ENCODE data around the gene DDX39A. TPM values are rescaled to one million over a fixed set of nuclear protein-coding genes. Genes with fewer than 3 reads are reported as not detected.

The DDX39A gene
- polyA plus RNA-seq, 2 donors: 92.6 to 111 TPM

DNA sequence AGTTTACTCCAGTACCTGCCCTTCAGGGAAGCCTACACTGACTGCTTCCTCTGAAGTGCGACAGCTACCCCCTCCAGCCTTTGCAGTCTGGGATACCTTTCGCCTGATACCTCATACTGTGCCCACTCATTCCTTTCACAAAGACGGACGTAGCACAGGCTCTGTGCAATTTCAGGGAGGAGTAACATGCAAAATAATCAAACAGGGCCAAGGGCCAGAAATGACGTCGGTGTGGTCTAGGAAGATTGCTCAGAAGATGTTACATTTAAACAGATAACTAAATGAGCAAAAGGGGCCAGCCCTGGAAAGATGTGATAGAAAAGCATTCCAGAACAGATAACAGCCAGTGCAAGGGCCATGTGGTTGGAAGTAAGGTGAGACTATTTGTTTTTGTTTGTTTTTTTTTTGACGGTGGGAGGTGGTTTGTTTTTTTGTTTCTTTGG, 6.6 kb upstream of the DDX39A start:
- Histone ChIP-seq H3K4me1 (ENCODE audit: control insufficient read depth in 2 of 2, insufficient read depth in 2 of 2, low read length in 1 of 2) (no peaks in the 10 kb centered on the region), H3K27me3 (ENCODE audit: control insufficient read depth in 1 of 2, insufficient read depth in 2 of 2, low read length in 2 of 2) (no peaks in the 10 kb centered on the region), H3K9me3 (ENCODE audit: control insufficient read depth in 2 of 2, insufficient read depth in 1 of 2, low read depth in 1 of 2, low read length in 1 of 2) (no peaks in the 10 kb centered on the region), H3K27ac (ENCODE audit: low read depth in 2 of 2, low read length in 1 of 2) (no peak overlapping the region), H3K36me3 (ENCODE audit: control insufficient read depth in 2 of 2, insufficient read depth in 2 of 2, low read length in 1 of 2) (no peaks in the 10 kb centered on the region), H3K4me3 (ENCODE audit: low read depth in 1 of 2, low read length in 2 of 2) (no peak overlapping the region)
- WGBS, 2 donors: 70 to 73% methylated on average over 7 of the region's 7 CpGs

DNA sequence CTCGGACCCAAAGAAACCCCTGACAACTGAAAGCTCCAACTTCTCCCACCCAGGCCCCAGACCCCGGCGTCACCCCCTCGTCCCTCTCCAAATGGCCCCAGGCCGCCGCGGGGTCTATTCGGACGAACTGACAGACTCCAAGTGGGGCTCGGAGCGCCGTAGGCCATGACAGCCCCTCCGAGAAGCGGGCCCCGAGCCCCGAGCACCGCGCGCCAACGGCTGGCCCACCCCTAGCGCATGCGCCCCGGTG, 360 bp downstream of the DDX39A start:
- no peaks in the 10 kb centered on the region for H3K9me3 ChIP-seq (ENCODE audit: control insufficient read depth in 2 of 2, insufficient read depth in 1 of 2, low read depth in 1 of 2, low read length in 1 of 2)
- H3K4me1 ChIP-seq (ENCODE audit: control insufficient read depth in 2 of 2, insufficient read depth in 2 of 2, low read length in 1 of 2): peaks cover 0 to 6% of the 10 kb centered on the region in 2 donors
- H3K27ac ChIP-seq (ENCODE audit: low read depth in 2 of 2, low read length in 1 of 2): peak overlapping the region; percentile 86 to 99
- WGBS, 2 donors: 0% methylated on average over 23 of the region's 23 CpGs
- peak overlapping the region; percentile 71 to 87 for H3K4me3 ChIP-seq (ENCODE audit: low read depth in 1 of 2, low read length in 2 of 2)
- H3K36me3 ChIP-seq (ENCODE audit: control insufficient read depth in 2 of 2, insufficient read depth in 2 of 2, low read length in 1 of 2): no peaks in the 10 kb centered on the region
- no peaks in the 10 kb centered on the region for H3K27me3 ChIP-seq (ENCODE audit: control insufficient read depth in 1 of 2, insufficient read depth in 2 of 2, low read length in 2 of 2)

DNA sequence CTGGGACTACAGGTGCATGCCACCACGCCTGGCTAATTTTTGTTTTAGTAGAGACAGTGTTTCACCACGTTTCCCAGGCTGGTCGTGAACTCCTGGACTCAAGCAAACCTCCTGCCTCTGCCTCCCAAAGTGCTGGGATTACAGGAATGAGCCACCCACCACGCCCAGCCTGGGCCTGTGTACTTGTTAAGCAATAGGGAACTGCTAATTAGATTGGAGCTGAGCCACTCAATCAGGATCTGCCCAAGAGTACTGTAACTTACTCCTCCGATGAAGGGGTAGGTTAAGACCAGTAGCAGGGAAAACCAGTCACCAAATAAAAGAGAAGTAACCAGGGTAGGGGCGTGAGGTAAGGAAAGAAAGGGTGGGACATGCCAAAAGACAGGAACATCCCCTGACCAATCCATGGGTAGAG, 2.3 kb downstream of the DDX39A start:
- 42% methylated on average over 6 of the region's 6 CpGs for WGBS, 2 donors
- Histone ChIP-seq H3K4me1 (ENCODE audit: control insufficient read depth in 2 of 2, insufficient read depth in 2 of 2, low read length in 1 of 2) (peaks cover 0 to 6% of the 10 kb centered on the region in 2 donors), H3K27ac (ENCODE audit: low read depth in 2 of 2, low read length in 1 of 2) (peak overlapping the region in 1 of 2 donors; percentile 57), H3K4me3 (ENCODE audit: low read depth in 1 of 2, low read length in 2 of 2) (no peak overlapping the region), H3K9me3 (ENCODE audit: control insufficient read depth in 2 of 2, insufficient read depth in 1 of 2, low read depth in 1 of 2, low read length in 1 of 2) (peaks cover 0 to 2% of the 10 kb centered on the region in 2 donors), H3K36me3 (ENCODE audit: control insufficient read depth in 2 of 2, insufficient read depth in 2 of 2, low read length in 1 of 2) (peaks cover 5 to 12% of the 10 kb centered on the region in 2 donors), H3K27me3 (ENCODE audit: control insufficient read depth in 1 of 2, insufficient read depth in 2 of 2, low read length in 2 of 2) (no peaks in the 10 kb centered on the region)

DNA sequence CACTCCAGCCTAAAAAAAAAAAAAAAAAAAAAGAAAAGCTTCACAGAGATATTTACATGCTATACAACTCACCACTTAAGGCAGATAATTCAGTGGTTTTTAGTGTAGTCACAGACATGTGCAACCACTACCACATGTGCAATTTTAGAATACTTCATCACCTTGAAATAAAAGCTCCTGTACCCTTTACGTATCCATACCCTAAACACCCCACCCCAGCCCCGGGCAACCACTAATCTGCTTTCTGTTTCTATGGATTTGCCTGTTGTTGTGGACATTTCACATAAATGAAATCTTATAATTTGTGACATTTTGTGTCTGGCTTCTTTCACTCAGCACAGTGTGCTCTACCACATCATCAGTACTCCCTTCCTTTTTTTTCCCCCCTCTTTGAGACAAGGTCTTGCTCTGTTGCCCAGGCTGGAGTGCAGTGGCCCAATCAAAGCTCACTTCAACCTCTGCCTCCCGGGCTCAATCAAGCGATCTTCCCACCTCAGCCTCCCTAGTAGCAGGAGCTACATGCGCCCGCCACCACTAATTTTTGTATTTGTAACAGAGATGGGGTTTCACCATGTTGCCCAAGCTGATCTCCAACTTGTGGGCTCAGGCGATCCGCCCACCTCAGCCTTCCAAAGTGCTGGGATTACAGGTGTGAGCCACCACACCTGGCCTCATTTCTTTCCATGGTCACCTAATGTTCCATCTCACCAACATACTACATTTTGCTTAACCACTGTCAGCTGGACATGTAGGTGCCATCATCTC, 4.0 kb downstream of the DDX39A start:
- H3K27ac ChIP-seq (ENCODE audit: low read depth in 2 of 2, low read length in 1 of 2): no peak overlapping the region
- peaks cover 0 to 2% of the 10 kb centered on the region in 2 donors for H3K9me3 ChIP-seq (ENCODE audit: control insufficient read depth in 2 of 2, insufficient read depth in 1 of 2, low read depth in 1 of 2, low read length in 1 of 2)
- H3K4me3 ChIP-seq (ENCODE audit: low read depth in 1 of 2, low read length in 2 of 2): no peak overlapping the region
- H3K4me1 ChIP-seq (ENCODE audit: control insufficient read depth in 2 of 2, insufficient read depth in 2 of 2, low read length in 1 of 2): peaks cover 0 to 6% of the 10 kb centered on the region in 2 donors
- H3K36me3 ChIP-seq (ENCODE audit: control insufficient read depth in 2 of 2, insufficient read depth in 2 of 2, low read length in 1 of 2): peaks cover 13 to 29% of the 10 kb centered on the region in 2 donors
- 83 to 93% methylated on average over 8 of the region's 8 CpGs for WGBS, 2 donors
- H3K27me3 ChIP-seq (ENCODE audit: control insufficient read depth in 1 of 2, insufficient read depth in 2 of 2, low read length in 2 of 2): no peaks in the 10 kb centered on the region

DNA sequence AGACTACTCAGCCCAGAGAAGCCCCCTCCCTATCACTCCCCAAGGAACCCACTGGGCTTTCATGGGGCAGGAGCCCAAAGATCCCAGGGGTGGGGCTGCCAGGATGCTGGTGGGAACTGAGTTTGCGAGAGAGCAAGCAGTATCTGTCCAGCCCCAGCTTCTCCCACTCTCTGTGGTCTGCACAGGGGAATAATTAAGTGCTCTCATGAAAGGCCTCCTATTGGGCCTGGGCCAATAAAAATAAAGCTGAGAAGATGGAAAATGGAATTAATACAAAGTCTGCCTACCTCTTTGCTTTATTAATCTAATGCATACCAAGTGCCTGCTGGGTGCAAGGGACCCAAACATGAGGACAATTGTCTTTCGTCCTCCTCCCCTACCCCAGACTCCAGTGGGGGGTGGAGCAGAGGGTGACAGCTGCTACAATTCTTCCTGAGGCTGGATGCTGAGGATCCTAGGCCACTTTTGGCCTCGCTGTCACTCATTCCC, 5.4 kb downstream of the DDX39A start:
- Histone ChIP-seq H3K4me1 (ENCODE audit: control insufficient read depth in 2 of 2, insufficient read depth in 2 of 2, low read length in 1 of 2) (peaks cover 0 to 6% of the 10 kb centered on the region in 2 donors), H3K36me3 (ENCODE audit: control insufficient read depth in 2 of 2, insufficient read depth in 2 of 2, low read length in 1 of 2) (peaks cover 15 to 43% of the 10 kb centered on the region in 2 donors)
- whole genome bisulfite sequencing, 2 donors: 79 to 80% methylated on average over 3 of the region's 3 CpGs

DNA sequence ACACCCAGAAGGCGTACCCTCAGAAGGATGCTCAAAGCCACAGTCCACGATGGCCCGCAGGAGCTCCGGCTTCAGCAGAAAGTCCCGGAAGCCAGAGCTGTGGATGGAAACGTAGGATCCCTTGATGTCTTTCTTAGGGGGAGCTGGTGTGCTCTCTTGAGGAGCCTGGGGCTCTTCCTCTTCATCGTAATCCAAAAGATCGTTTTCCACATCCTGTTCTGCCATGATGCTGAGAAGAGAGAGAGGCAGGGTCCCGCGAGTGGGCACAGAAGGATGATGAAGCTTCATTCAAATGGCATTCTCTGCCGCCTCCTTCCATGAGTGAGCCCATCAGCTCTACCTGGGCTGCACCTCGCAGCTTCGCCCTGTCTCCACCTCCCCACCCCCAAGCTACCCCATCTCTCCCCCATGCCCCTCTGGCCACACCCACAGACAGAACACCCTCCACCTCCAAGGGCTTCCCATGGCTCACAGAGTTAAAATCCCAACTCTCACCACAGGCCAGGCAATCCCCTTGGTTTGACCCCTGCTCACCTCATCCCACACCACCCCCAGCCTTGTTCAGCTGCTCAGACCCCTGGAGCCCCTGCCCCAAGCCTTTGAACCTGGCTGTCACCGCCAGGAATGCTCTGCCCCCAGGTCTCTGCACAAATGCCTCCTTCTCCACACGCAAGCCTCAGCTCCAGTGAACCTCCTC, 6.0 kb downstream of the DDX39A start:
- no peak overlapping the region for H3K27ac ChIP-seq (ENCODE audit: low read depth in 2 of 2, low read length in 1 of 2)
- H3K36me3 ChIP-seq (ENCODE audit: control insufficient read depth in 2 of 2, insufficient read depth in 2 of 2, low read length in 1 of 2): peaks cover 19 to 48% of the 10 kb centered on the region in 2 donors
- 72 to 80% methylated on average over 15 of the region's 15 CpGs for WGBS, 2 donors

More for the DNA sequence above, 5.4 kb downstream of the DDX39A start:
- Histone ChIP-seq H3K9me3 (ENCODE audit: control insufficient read depth in 2 of 2, insufficient read depth in 1 of 2, low read depth in 1 of 2, low read length in 1 of 2) (peaks cover 0 to 2% of the 10 kb centered on the region in 2 donors), H3K4me3 (ENCODE audit: low read depth in 1 of 2, low read length in 2 of 2) (no peak overlapping the region), H3K27ac (ENCODE audit: low read depth in 2 of 2, low read length in 1 of 2) (no peak overlapping the region), H3K27me3 (ENCODE audit: control insufficient read depth in 1 of 2, insufficient read depth in 2 of 2, low read length in 2 of 2) (no peaks in the 10 kb centered on the region)

DNA sequence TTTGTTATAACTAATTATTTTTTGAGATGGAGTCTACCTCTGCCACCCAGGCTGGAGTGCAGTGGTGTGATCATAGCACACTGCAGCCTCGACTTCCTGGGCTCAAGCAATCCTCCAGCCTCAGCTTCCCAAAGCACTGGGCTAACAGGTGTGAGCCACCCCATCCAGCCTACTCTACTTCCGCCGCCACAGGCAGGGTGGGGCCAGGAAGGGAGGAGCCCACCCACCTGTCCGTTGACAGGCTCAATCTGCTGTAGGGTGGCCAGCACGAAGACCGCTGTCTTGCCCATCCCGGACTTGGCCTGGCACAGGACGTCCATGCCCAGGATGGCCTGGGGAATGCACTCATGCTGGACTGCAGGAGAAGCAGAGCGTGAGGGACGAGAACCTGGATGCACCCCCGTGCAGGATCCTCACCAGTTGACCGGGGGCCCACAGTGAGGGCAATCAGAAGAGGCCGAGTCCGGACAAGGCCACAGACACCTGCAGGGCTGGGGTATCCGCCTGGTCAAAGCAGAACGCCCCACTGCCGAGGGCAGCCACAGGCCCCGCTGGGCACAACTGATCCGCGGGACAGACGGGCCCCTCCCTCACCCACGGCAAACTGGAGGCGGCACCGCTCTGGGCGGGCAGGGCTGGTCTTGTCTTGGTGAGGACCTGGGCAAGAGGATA, 6.7 kb downstream of the DDX39A start:
- Histone ChIP-seq H3K36me3 (ENCODE audit: control insufficient read depth in 2 of 2, insufficient read depth in 2 of 2, low read length in 1 of 2) (peaks cover 26 to 54% of the 10 kb centered on the region in 2 donors), H3K4me3 (ENCODE audit: low read depth in 1 of 2, low read length in 2 of 2) (no peak overlapping the region), H3K27me3 (ENCODE audit: control insufficient read depth in 1 of 2, insufficient read depth in 2 of 2, low read length in 2 of 2) (no peaks in the 10 kb centered on the region), H3K27ac (ENCODE audit: low read depth in 2 of 2, low read length in 1 of 2) (no peak overlapping the region), H3K9me3 (ENCODE audit: control insufficient read depth in 2 of 2, insufficient read depth in 1 of 2, low read depth in 1 of 2, low read length in 1 of 2) (peaks cover 0 to 2% of the 10 kb centered on the region in 2 donors), H3K4me1 (ENCODE audit: control insufficient read depth in 2 of 2, insufficient read depth in 2 of 2, low read length in 1 of 2) (peaks cover 0 to 6% of the 10 kb centered on the region in 2 donors)
- WGBS, 2 donors: 74 to 85% methylated on average over 25 of the region's 25 CpGs

More for the DNA sequence above, 6.0 kb downstream of the DDX39A start:
- no peaks in the 10 kb centered on the region for H3K27me3 ChIP-seq (ENCODE audit: control insufficient read depth in 1 of 2, insufficient read depth in 2 of 2, low read length in 2 of 2)
- peaks cover 0 to 6% of the 10 kb centered on the region in 2 donors for H3K4me1 ChIP-seq (ENCODE audit: control insufficient read depth in 2 of 2, insufficient read depth in 2 of 2, low read length in 1 of 2)
- H3K9me3 ChIP-seq (ENCODE audit: control insufficient read depth in 2 of 2, insufficient read depth in 1 of 2, low read depth in 1 of 2, low read length in 1 of 2): peaks cover 0 to 2% of the 10 kb centered on the region in 2 donors
- H3K4me3 ChIP-seq (ENCODE audit: low read depth in 1 of 2, low read length in 2 of 2): no peak overlapping the region

DNA sequence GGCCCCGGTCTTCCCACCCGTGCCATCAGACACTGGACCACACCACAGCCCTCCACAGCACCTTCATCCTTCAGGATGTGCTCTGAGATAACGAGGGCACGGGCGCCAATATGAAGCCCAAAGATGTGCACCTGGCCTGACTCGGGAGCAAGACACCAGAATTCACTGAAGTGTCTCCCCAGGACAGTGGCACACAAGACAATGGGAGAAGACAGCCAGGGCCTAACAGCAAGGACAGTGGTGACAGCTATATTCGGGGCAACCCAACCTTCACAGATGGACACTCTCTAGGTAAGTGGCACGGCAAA, 7.2 kb downstream of the DDX39A start:
- Histone ChIP-seq H3K4me3 (ENCODE audit: low read depth in 1 of 2, low read length in 2 of 2) (no peak overlapping the region), H3K27me3 (ENCODE audit: control insufficient read depth in 1 of 2, insufficient read depth in 2 of 2, low read length in 2 of 2) (no peaks in the 10 kb centered on the region), H3K9me3 (ENCODE audit: control insufficient read depth in 2 of 2, insufficient read depth in 1 of 2, low read depth in 1 of 2, low read length in 1 of 2) (peaks cover 0 to 2% of the 10 kb centered on the region in 2 donors), H3K27ac (ENCODE audit: low read depth in 2 of 2, low read length in 1 of 2) (no peak overlapping the region), H3K4me1 (ENCODE audit: control insufficient read depth in 2 of 2, insufficient read depth in 2 of 2, low read length in 1 of 2) (peaks cover 0 to 5% of the 10 kb centered on the region in 2 donors), H3K36me3 (ENCODE audit: control insufficient read depth in 2 of 2, insufficient read depth in 2 of 2, low read length in 1 of 2) (peaks cover 26 to 56% of the 10 kb centered on the region in 2 donors)
- WGBS, 2 donors: 89 to 94% methylated on average over 8 of the region's 8 CpGs

DNA sequence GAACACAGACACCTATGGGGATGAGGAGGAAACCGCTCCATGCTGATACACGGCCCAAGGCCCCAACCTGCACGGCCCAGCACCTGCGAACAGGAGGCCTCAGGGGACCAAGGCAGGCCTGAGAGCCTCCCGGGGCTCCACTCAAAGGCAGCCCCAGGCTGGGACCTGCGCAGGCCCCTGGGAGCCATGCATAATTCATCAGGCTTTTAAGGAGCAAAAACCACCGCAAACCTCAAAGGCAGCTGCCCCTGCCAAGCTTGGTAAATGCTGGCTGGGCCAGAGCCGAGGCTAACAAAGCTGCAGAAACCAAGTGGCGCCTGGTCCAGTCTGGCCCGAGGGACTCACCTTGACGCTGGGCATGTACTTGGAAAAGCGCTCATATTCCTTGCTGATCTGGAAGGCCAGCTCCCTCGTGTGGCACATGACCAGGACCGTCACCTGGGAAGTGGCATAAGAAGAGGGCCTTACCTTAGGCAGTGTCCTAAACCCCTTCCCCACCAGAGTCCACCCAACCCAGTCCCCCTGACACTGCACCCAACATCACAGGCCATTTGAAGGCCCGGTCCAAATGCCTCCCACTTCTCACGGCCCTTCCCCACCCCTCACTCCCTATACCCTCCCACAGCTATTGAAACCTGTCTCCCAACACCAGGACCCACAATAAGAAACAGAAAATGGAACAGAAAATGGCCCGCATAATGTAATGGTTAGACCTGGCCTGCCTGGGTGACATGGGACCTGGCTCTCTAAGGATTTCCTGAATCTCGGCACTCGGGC, 7.8 kb downstream of the DDX39A start:
- H3K36me3 ChIP-seq (ENCODE audit: control insufficient read depth in 2 of 2, insufficient read depth in 2 of 2, low read length in 1 of 2): peaks cover 26 to 60% of the 10 kb centered on the region in 2 donors
- 89% methylated on average over 19 of the region's 19 CpGs for WGBS, 2 donors

More for the DNA sequence above, 7.8 kb downstream of the DDX39A start:
- H3K4me3 ChIP-seq (ENCODE audit: low read depth in 1 of 2, low read length in 2 of 2): no peak overlapping the region
- peaks cover 0 to 3% of the 10 kb centered on the region in 2 donors for H3K9me3 ChIP-seq (ENCODE audit: control insufficient read depth in 2 of 2, insufficient read depth in 1 of 2, low read depth in 1 of 2, low read length in 1 of 2)
- H3K27me3 ChIP-seq (ENCODE audit: control insufficient read depth in 1 of 2, insufficient read depth in 2 of 2, low read length in 2 of 2): no peaks in the 10 kb centered on the region
- peaks cover 2 to 5% of the 10 kb centered on the region in 2 donors for H3K4me1 ChIP-seq (ENCODE audit: control insufficient read depth in 2 of 2, insufficient read depth in 2 of 2, low read length in 1 of 2)
- no peak overlapping the region for H3K27ac ChIP-seq (ENCODE audit: low read depth in 2 of 2, low read length in 1 of 2)

Measured in esophagus (tissue), 2 donors.